Endothelial cell of umbilical vein (primary cell): ENCODE measurements around the gene P2RX1.

ENCODE experiments used
- CTCF ChIP-seq, 2 donors: IDR thresholded peaks; 1 replicate in 1 of 2; 2 replicates in 1 of 2; pipeline ENCODE4 v1.5.1; 2011; ENCODE audit warnings: low read length in 2 of 2, mild to moderate bottlenecking in 2 of 2, moderate library complexity in 2 of 2, control low read depth in 1 of 2, inconsistent platforms in 1 of 2, low read depth in 1 of 2; ENCODE audit not compliant: insufficient read depth in 1 of 2; ENCODE audit errors: extremely low read depth in 1 of 2
- EZH2 ChIP-seq: IDR thresholded peaks from 2 replicates; pipeline ENCODE4 v1.6.1; 2012; ENCODE audit warnings: borderline replicate concordance, low read depth, mild to moderate bottlenecking, moderate library complexity, low read length, inconsistent platforms; ENCODE audit not compliant: severe bottlenecking
- FOS ChIP-seq: IDR thresholded peaks from 2 replicates; pipeline ENCODE4 v1.6.1; 2011; ENCODE audit warnings: mild to moderate bottlenecking, low read length, moderate library complexity, borderline replicate concordance; ENCODE audit not compliant: insufficient read depth
- MYC ChIP-seq: IDR thresholded peaks from one replicate; pipeline ENCODE4 v1.6.1; 2011; ENCODE audit warnings: mild to moderate bottlenecking, low read depth, low read length
- POLR2A ChIP-seq: IDR thresholded peaks from 2 replicates; pipeline ENCODE4 v1.6.1; 2012; ENCODE audit warnings: low read depth, mild to moderate bottlenecking, control low read depth, low read length
- POLR2AphosphoS5 ChIP-seq: IDR thresholded peaks from 2 replicates; pipeline ENCODE4 v1.6.1; 2012; ENCODE audit warnings: low read depth, mild to moderate bottlenecking, control low read depth, low read length, moderate library complexity; ENCODE audit not compliant: insufficient read depth

DNA sequence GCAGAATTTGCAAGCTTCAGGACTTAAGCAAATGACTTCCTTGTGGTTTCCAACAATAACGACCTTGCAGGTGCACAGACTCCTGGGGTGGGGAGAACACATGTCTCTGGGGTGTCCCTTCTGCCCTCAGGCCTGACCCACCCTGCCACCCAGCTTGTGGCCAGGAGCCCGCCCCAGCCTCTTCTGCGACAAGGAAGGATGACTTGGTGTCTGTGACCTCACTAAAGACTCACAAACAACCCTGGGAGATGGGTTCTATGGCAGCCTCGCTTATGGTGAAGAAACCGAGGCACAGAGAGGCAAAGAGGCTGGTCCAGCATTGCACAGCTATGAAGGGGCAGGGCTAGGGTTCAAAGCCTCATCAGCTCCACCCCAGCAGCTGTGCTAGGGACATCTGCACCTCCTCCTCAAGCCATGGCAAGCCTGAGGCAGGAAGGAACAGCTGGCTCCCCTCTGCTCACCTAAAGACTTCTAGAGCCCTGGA, 45.3 kb upstream of the P2RX1 start:
- TF ChIP-seq EZH2 (no peak), POLR2A (no peak), CTCF (IDR thresholded peaks at IDR 0.05; ENCODE audit: extremely low read depth in 1 of 2, insufficient read depth in 1 of 2, low read depth in 1 of 2, low read length in 2 of 2) (no peak), POLR2AphosphoS5 (no peak), FOS (no peak), MYC (no peak)
